WTC11 (cell line): ENCODE results near the gene NEBL. TPM values are rescaled to one million over a fixed set of nuclear protein-coding genes. Genes with fewer than 3 reads are reported as not detected.

Experiments
- ATAC-seq: fragments of 200-7000 bp; cut with Tn5 transposase; 2 replicates; pipeline ENCODE4 v1.10.0; 2021; ENCODE audit warnings: mild to moderate bottlenecking, moderate library complexity
- CTCF ChIA-PET: fragments of 300-600 bp; sonication (Branson Sonifier 250); formaldehyde crosslinking; loops from one replicate; lab custom pipeline; 2021; ENCODE audit warnings: antibody characterized with exemption; lab: Charles Lee
- POLR2A ChIA-PET: fragments of 350-600 bp; sonication (Branson Sonifier 250); formaldehyde crosslinking; loops from one replicate; lab custom pipeline; 2021; ENCODE audit warnings: antibody characterized with exemption; lab: Charles Lee
- DNase-seq: peaks from one replicate; pipeline ENCODE4 v3.0.0; 2021; ENCODE audit warnings: low spot score
- H3K27ac Mint-ChIP-seq: 2 replicates; pipeline ENCODE4 v1.8.0; 2021; ENCODE audit warnings: mixed read lengths
- H3K27me3 Mint-ChIP-seq: 2 replicates; pipeline ENCODE4 v1.8.0; 2021; ENCODE audit warnings: low read depth, mild to moderate bottlenecking, moderate library complexity, mixed read lengths
- H3K36me3 Mint-ChIP-seq: 2 replicates; pipeline ENCODE4 v1.8.0; 2021; ENCODE audit warnings: mixed read lengths
- H3K4me1 Mint-ChIP-seq: 2 replicates; pipeline ENCODE4 v1.8.0; 2022; ENCODE audit warnings: mixed read lengths
- H3K4me3 Mint-ChIP-seq: 2 replicates; pipeline ENCODE4 v1.8.0; 2021; ENCODE audit warnings: mild to moderate bottlenecking, moderate library complexity, mixed read lengths
- H3K9me3 Mint-ChIP-seq: 2 replicates; pipeline ENCODE4 v1.8.0; 2021; ENCODE audit warnings: mixed read lengths
- EMX1 ChIP-seq: fragments of 250-450 bp; sonication (Bioruptor Pico); IDR thresholded peaks from 2 replicates; pipeline ENCODE4 v1.8.0; 2021; ENCODE audit warnings: mild to moderate bottlenecking
- ESRRA ChIP-seq: sonication (generic); formaldehyde crosslinking; IDR thresholded peaks from 2 replicates; pipeline ENCODE4 v1.8.1; 2022; ENCODE audit warnings: mild to moderate bottlenecking, missing genetic modification reagents, borderline replicate concordance
- GABPB1 ChIP-seq: sonication (generic); formaldehyde crosslinking; IDR thresholded peaks from 2 replicates; pipeline ENCODE4 v1.8.1; 2023; ENCODE audit warnings: mild to moderate bottlenecking, missing genetic modification reagents
- GRHL2 ChIP-seq: fragments of 250-450 bp; sonication (Bioruptor Pico); IDR thresholded peaks from 2 replicates; pipeline ENCODE4 v1.8.0; 2022; ENCODE audit warnings: mild to moderate bottlenecking, moderate library complexity; ENCODE audit not compliant: insufficient replicate concordance, severe bottlenecking
- GTF2I ChIP-seq: fragments of 250-450 bp; sonication (Bioruptor Pico); conservative IDR thresholded peaks from 2 replicates; pipeline ENCODE4 v1.4.0; 2021; ENCODE audit warnings: mild to moderate bottlenecking
- MYBL2 ChIP-seq: sonication (generic); formaldehyde crosslinking; IDR thresholded peaks from 2 replicates; pipeline ENCODE4 v1.8.1; 2023; ENCODE audit warnings: mild to moderate bottlenecking, moderate library complexity, missing genetic modification reagents
- OVOL2 ChIP-seq: fragments of 250-450 bp; sonication (Bioruptor Pico); IDR thresholded peaks from 2 replicates; pipeline ENCODE4 v1.9.0; 2021; ENCODE audit warnings: mild to moderate bottlenecking, borderline replicate concordance
- RELA ChIP-seq: sonication (generic); formaldehyde crosslinking; IDR thresholded peaks from 2 replicates; pipeline ENCODE4 v1.8.1; 2022; ENCODE audit warnings: missing genetic modification reagents, mild to moderate bottlenecking, borderline replicate concordance
- TP53 ChIP-seq: sonication (generic); formaldehyde crosslinking; IDR thresholded peaks from 2 replicates; pipeline ENCODE4 v1.8.1; 2023; ENCODE audit warnings: mild to moderate bottlenecking, missing genetic modification reagents
- ZBTB21 ChIP-seq: sonication (generic); formaldehyde crosslinking; IDR thresholded peaks from 2 replicates; pipeline ENCODE4 v1.8.1; 2023; ENCODE audit warnings: mild to moderate bottlenecking, missing genetic modification reagents, borderline replicate concordance
- ZNF219 ChIP-seq: sonication (generic); formaldehyde crosslinking; IDR thresholded peaks from 2 replicates; pipeline ENCODE4 v1.8.0; 2023; ENCODE audit warnings: missing genetic modification reagents, mild to moderate bottlenecking, borderline replicate concordance
- ZNF396 ChIP-seq: fragments of 250-450 bp; sonication (Bioruptor Pico); IDR thresholded peaks from 2 replicates; pipeline ENCODE4 v1.8.0; 2021; ENCODE audit warnings: mild to moderate bottlenecking, moderate library complexity, borderline replicate concordance
- ZNF423 ChIP-seq: fragments of 250-450 bp; sonication (Bioruptor Pico); IDR thresholded peaks from 2 replicates; pipeline ENCODE4 v2.1.2; 2022; ENCODE audit warnings: mild to moderate bottlenecking, moderate library complexity
- ZNF671 ChIP-seq: fragments of 250-450 bp; sonication (Bioruptor Pico); IDR thresholded peaks from 2 replicates; pipeline ENCODE4 v1.8.0; 2021; ENCODE audit warnings: mild to moderate bottlenecking
- total RNA-seq: library from RNA; stranded (reverse); gene quantifications from 3 replicates; pipeline ENCODE4 v1.2.3, GENCODE V29; 2021
- TF ChIP-seq, protein P1 (sequence below): sonication (generic); formaldehyde crosslinking; IDR thresholded peaks from 2 replicates; pipeline ENCODE4 v1.8.0; 2022; ENCODE audit warnings: missing genetic modification reagents
- TF ChIP-seq, protein P2 (sequence below): sonication (generic); formaldehyde crosslinking; IDR thresholded peaks from 2 replicates; pipeline ENCODE4 v1.8.1; 2022; ENCODE audit warnings: low read depth, missing genetic modification reagents, borderline replicate concordance
- TF ChIP-seq, protein P3 (sequence below): fragments of 250-450 bp; sonication (Bioruptor Pico); IDR thresholded peaks from 2 replicates; pipeline ENCODE4 v1.9.0; 2021; ENCODE audit warnings: mild to moderate bottlenecking, borderline replicate concordance
- TF ChIP-seq, protein P4 (sequence below): sonication (generic); formaldehyde crosslinking; conservative IDR thresholded peaks from 2 replicates; pipeline ENCODE4 v1.8.1; 2023; ENCODE audit warnings: mild to moderate bottlenecking, low read depth, missing genetic modification reagents, moderate library complexity
- TF ChIP-seq, protein P5 (sequence below): fragments of 250-450 bp; sonication (Bioruptor Pico); IDR thresholded peaks from 2 replicates; pipeline ENCODE4 v1.8.0; 2021; ENCODE audit warnings: mild to moderate bottlenecking

Gene NEBL
- total RNA-seq, 1 experiment from 2014 or later = 8.9 TPM

DNA sequence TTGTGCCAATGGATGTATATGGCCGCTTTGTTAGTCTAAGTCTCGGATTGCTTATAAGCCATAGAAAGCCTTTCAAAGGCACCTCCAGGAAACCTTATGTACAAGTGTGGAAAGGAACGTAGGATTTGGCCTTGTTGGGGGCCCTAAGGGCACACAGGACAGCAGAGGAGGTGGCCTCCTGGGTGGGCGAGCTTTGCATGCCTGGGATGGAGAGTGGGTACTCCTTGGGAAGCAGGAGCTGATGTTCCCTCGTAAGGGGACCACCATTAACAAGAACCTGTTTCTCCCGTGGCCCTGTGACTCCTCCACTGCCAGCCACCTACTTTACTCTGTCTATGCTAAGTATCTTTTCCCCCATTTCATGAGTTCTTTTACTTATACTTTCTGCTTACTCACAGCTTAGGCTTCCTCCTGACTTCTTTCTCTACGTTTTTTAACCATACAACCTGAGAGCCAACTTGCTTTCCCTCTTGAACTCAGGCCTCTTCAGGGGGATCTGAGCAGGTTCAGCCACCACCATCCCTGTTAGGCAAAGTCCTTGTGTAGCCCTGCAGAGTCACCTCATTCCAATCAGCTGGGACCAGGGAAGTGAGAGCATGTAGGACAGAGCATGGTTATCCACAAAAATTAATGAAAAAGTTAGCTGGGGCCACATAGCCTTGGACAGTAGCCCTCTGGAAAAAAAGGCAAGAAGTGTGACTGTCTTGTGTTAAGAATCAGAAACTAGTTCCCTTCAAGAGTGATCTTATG, 118.9 kb downstream of the NEBL start:
- TF ChIP-seq, protein P1, sequence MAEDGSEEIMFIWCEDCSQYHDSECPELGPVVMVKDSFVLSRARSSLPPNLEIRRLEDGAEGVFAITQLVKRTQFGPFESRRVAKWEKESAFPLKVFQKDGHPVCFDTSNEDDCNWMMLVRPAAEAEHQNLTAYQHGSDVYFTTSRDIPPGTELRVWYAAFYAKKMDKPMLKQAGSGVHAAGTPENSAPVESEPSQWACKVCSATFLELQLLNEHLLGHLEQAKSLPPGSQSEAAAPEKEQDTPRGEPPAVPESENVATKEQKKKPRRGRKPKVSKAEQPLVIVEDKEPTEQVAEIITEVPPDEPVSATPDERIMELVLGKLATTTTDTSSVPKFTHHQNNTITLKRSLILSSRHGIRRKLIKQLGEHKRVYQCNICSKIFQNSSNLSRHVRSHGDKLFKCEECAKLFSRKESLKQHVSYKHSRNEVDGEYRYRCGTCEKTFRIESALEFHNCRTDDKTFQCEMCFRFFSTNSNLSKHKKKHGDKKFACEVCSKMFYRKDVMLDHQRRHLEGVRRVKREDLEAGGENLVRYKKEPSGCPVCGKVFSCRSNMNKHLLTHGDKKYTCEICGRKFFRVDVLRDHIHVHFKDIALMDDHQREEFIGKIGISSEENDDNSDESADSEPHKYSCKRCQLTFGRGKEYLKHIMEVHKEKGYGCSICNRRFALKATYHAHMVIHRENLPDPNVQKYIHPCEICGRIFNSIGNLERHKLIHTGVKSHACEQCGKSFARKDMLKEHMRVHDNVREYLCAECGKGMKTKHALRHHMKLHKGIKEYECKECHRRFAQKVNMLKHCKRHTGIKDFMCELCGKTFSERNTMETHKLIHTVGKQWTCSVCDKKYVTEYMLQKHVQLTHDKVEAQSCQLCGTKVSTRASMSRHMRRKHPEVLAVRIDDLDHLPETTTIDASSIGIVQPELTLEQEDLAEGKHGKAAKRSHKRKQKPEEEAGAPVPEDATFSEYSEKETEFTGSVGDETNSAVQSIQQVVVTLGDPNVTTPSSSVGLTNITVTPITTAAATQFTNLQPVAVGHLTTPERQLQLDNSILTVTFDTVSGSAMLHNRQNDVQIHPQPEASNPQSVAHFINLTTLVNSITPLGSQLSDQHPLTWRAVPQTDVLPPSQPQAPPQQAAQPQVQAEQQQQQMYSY (CRISPR knock-in tag) = no peak
- TF ChIP-seq GTF2I (CRISPR knock-in tag) = no peak
- TF ChIP-seq ZNF423 (CRISPR knock-in tag) = no peak
- TF ChIP-seq EMX1 (CRISPR knock-in tag) = no peak
- TF ChIP-seq, protein P2, sequence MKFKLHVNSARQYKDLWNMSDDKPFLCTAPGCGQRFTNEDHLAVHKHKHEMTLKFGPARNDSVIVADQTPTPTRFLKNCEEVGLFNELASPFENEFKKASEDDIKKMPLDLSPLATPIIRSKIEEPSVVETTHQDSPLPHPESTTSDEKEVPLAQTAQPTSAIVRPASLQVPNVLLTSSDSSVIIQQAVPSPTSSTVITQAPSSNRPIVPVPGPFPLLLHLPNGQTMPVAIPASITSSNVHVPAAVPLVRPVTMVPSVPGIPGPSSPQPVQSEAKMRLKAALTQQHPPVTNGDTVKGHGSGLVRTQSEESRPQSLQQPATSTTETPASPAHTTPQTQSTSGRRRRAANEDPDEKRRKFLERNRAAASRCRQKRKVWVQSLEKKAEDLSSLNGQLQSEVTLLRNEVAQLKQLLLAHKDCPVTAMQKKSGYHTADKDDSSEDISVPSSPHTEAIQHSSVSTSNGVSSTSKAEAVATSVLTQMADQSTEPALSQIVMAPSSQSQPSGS = no peak
- TF ChIP-seq TP53 = no peak
- no peak for TF ChIP-seq OVOL2 (CRISPR knock-in tag)
- no peak for TF ChIP-seq GABPB1 (CRISPR knock-in tag)
- no peak for TF ChIP-seq ZNF396 (CRISPR knock-in tag)
- ChIA-PET CTCF (no interaction called here), POLR2A (no interaction called here)
- H3K27ac Mint-ChIP-seq = no peak overlapping the region
- no peaks in the 10 kb centered on the region for H3K27me3 Mint-ChIP-seq
- no peak for DNase-seq
- H3K36me3 Mint-ChIP-seq = no peaks in the 10 kb centered on the region
- peaks cover 5% of the 10 kb centered on the region for H3K9me3 Mint-ChIP-seq
- no peak overlapping the region for H3K4me3 Mint-ChIP-seq
- no peak for ATAC-seq
- no peaks in the 10 kb centered on the region for H3K4me1 Mint-ChIP-seq

DNA sequence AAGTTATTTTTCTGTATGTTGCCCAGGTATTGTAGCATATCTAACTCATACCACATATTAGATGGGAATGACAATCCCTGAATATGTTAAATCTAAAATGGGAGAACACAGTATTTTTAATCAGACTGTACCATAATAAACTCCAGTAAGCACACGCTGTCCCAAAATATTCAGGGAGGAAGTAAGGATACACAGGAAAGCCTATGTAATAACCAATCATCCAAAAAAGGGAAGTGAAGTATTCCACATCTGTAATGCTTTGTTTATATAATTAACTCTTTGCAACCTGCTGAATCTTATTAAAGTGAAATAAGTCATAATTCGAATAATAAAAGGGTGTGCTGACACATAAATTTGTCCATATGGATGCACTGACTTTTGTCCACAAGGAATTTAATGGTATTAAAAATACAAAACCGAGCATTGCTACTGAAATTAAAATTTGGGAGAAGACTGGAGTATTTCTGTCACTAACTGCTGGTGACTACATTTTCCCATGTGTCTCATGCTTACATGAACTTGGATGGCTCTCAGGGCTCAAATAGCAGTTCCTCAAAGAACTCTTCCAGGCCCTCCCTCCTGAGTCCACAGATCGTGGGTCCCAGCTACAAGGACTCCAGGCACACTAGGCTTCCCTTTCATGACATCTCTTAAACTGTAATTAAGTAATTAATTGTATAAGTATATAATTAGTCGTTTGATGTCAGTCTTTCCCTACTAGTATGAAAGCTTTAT, 120.6 kb downstream of the NEBL start:
- Mint-ChIP-seq H3K4me3 (no peak overlapping the region), H3K4me1 (no peaks in the 10 kb centered on the region), H3K27ac (no peak overlapping the region), H3K36me3 (no peaks in the 10 kb centered on the region), H3K27me3 (no peaks in the 10 kb centered on the region), H3K9me3 (peaks cover 5% of the 10 kb centered on the region)
- ATAC-seq = no peak
- POLR2A ChIA-PET = no interaction called here
- no peak for DNase-seq
- CTCF ChIA-PET = no interaction called here
- TF ChIP-seq, protein P3, sequence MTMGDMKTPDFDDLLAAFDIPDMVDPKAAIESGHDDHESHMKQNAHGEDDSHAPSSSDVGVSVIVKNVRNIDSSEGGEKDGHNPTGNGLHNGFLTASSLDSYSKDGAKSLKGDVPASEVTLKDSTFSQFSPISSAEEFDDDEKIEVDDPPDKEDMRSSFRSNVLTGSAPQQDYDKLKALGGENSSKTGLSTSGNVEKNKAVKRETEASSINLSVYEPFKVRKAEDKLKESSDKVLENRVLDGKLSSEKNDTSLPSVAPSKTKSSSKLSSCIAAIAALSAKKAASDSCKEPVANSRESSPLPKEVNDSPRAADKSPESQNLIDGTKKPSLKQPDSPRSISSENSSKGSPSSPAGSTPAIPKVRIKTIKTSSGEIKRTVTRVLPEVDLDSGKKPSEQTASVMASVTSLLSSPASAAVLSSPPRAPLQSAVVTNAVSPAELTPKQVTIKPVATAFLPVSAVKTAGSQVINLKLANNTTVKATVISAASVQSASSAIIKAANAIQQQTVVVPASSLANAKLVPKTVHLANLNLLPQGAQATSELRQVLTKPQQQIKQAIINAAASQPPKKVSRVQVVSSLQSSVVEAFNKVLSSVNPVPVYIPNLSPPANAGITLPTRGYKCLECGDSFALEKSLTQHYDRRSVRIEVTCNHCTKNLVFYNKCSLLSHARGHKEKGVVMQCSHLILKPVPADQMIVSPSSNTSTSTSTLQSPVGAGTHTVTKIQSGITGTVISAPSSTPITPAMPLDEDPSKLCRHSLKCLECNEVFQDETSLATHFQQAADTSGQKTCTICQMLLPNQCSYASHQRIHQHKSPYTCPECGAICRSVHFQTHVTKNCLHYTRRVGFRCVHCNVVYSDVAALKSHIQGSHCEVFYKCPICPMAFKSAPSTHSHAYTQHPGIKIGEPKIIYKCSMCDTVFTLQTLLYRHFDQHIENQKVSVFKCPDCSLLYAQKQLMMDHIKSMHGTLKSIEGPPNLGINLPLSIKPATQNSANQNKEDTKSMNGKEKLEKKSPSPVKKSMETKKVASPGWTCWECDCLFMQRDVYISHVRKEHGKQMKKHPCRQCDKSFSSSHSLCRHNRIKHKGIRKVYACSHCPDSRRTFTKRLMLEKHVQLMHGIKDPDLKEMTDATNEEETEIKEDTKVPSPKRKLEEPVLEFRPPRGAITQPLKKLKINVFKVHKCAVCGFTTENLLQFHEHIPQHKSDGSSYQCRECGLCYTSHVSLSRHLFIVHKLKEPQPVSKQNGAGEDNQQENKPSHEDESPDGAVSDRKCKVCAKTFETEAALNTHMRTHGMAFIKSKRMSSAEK (CRISPR knock-in tag) = no peak
- TF ChIP-seq ZBTB21 (CRISPR knock-in tag) (no peak), ZNF671 (no peak), ZNF396 (CRISPR knock-in tag) (no peak), ZNF423 (CRISPR knock-in tag) (no peak), ESRRA (CRISPR knock-in tag) (no peak), GRHL2 (CRISPR knock-in tag) (no peak), ZNF219 (CRISPR knock-in tag) (no peak), GABPB1 (CRISPR knock-in tag) (no peak), RELA (CRISPR knock-in tag) (no peak), MYBL2 (CRISPR knock-in tag) (no peak)
- TF ChIP-seq, protein P4, sequence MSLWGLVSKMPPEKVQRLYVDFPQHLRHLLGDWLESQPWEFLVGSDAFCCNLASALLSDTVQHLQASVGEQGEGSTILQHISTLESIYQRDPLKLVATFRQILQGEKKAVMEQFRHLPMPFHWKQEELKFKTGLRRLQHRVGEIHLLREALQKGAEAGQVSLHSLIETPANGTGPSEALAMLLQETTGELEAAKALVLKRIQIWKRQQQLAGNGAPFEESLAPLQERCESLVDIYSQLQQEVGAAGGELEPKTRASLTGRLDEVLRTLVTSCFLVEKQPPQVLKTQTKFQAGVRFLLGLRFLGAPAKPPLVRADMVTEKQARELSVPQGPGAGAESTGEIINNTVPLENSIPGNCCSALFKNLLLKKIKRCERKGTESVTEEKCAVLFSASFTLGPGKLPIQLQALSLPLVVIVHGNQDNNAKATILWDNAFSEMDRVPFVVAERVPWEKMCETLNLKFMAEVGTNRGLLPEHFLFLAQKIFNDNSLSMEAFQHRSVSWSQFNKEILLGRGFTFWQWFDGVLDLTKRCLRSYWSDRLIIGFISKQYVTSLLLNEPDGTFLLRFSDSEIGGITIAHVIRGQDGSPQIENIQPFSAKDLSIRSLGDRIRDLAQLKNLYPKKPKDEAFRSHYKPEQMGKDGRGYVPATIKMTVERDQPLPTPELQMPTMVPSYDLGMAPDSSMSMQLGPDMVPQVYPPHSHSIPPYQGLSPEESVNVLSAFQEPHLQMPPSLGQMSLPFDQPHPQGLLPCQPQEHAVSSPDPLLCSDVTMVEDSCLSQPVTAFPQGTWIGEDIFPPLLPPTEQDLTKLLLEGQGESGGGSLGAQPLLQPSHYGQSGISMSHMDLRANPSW (CRISPR knock-in tag) = no peak
- TF ChIP-seq, protein P5, sequence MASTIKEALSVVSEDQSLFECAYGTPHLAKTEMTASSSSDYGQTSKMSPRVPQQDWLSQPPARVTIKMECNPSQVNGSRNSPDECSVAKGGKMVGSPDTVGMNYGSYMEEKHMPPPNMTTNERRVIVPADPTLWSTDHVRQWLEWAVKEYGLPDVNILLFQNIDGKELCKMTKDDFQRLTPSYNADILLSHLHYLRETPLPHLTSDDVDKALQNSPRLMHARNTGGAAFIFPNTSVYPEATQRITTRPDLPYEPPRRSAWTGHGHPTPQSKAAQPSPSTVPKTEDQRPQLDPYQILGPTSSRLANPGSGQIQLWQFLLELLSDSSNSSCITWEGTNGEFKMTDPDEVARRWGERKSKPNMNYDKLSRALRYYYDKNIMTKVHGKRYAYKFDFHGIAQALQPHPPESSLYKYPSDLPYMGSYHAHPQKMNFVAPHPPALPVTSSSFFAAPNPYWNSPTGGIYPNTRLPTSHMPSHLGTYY = no peak
